GM12878 (cell line): ENCODE measurements around the gene REXO2.

Experiments used
- ATF2 ChIP-seq: IDR thresholded peaks from 2 replicates; pipeline ENCODE4 v1.6.1; 2012; ENCODE audit warnings: low read length, inconsistent platforms
- CTCF ChIP-seq, 3 experiments: IDR thresholded peaks in 2 of 3; conservative IDR thresholded peaks in 1 of 3; 2 replicates each; pipeline ENCODE4 v1.5.1; 2011; ENCODE audit warnings: low read depth in 3 of 3, low read length in 3 of 3, mild to moderate bottlenecking in 3 of 3, control low read depth in 2 of 3, moderate library complexity in 2 of 3, inconsistent platforms in 1 of 3, mixed read lengths in 1 of 3; ENCODE audit not compliant: control insufficient read depth in 2 of 3, insufficient read depth in 1 of 3; ENCODE audit errors: extremely low read depth in 1 of 3
- EZH2 ChIP-seq: IDR thresholded peaks from 2 replicates; pipeline ENCODE4 v1.6.1; 2012; ENCODE audit warnings: low read depth, mild to moderate bottlenecking, control low read depth, inconsistent platforms, low read length, borderline replicate concordance; ENCODE audit not compliant: control insufficient read depth
- FOS ChIP-seq: IDR thresholded peaks from 3 replicates; pipeline ENCODE4 v1.6.1; 2011; ENCODE audit warnings: borderline replicate concordance; ENCODE audit not compliant: insufficient read length; ENCODE audit errors: extremely low read depth
- NFXL1 ChIP-seq: fragments of 450-650 bp; IDR thresholded peaks from 2 replicates; pipeline ENCODE4 v1.6.1; 2017; ENCODE audit warnings: antibody characterized with exemption, mild to moderate bottlenecking, borderline replicate concordance
- NFYA ChIP-seq: IDR thresholded peaks from 2 replicates; pipeline ENCODE4 v1.6.1; 2011; ENCODE audit warnings: low read depth, mild to moderate bottlenecking, low read length, improper control_type of control experiment, borderline replicate concordance
- NKRF ChIP-seq: fragments of 450-650 bp; conservative IDR thresholded peaks from 2 replicates; pipeline ENCODE4 v1.6.1; 2017; ENCODE audit warnings: mild to moderate bottlenecking, moderate library complexity
- POLR2A ChIP-seq: IDR thresholded peaks from 2 replicates; pipeline ENCODE4 v1.6.1; 2011; ENCODE audit warnings: low read depth, mild to moderate bottlenecking, low read length
- POLR2AphosphoS5 ChIP-seq: IDR thresholded peaks from 2 replicates; pipeline ENCODE4 v1.6.1; 2011; ENCODE audit warnings: mild to moderate bottlenecking, low read length, inconsistent platforms
- RAD21 ChIP-seq: IDR thresholded peaks from 2 replicates; pipeline ENCODE4 v1.6.1; 2011; ENCODE audit warnings: mild to moderate bottlenecking, low read depth, low read length, moderate library complexity; ENCODE audit not compliant: insufficient read depth
- REST ChIP-seq: IDR thresholded peaks from 2 replicates; pipeline ENCODE4 v1.6.1; 2012; ENCODE audit warnings: mild to moderate bottlenecking, low read depth, low read length
- ZBED1 ChIP-seq: IDR thresholded peaks from 2 replicates; pipeline ENCODE4 v1.6.1; 2016; ENCODE audit warnings: borderline replicate concordance

GRCh38 chr11:114479331-114479730, 40.1 kb downstream of the REXO2 start:
- no peak for TF ChIP-seq EZH2
- no peak for TF ChIP-seq POLR2AphosphoS5
- TF ChIP-seq REST: no peak
- no peak for TF ChIP-seq NKRF
- no peak for TF ChIP-seq NFYA
- no peak for TF ChIP-seq ZBED1
- TF ChIP-seq POLR2A: no peak
- no peak for TF ChIP-seq ATF2
- no peak for TF ChIP-seq NFXL1
- no peak for TF ChIP-seq RAD21
- no peak for TF ChIP-seq CTCF (IDR thresholded peaks at IDR 0.05 in 2 of 3, conservative IDR thresholded peaks at IDR 0.05 in 1 of 3; ENCODE audit: control insufficient read depth in 2 of 3, extremely low read depth in 1 of 3, insufficient read depth in 1 of 3, low read depth in 3 of 3, low read length in 3 of 3)
- no peak for TF ChIP-seq FOS
